Tibial nerve (tissue), 4 donors: ENCODE measurements around the gene OSER1. TPM values are rescaled to one million over a fixed set of nuclear protein-coding genes. Genes with fewer than 3 reads are reported as not detected.

Source experiments
- DNase-seq, 2 donors: peaks; one replicate each; pipeline ENCODE4 v3.0.0-alpha.2; 2019; ENCODE audit warnings: low spot score in 2 of 2
- H3K27ac ChIP-seq, 4 donors: fragments of 200-600 bp; sonication (generic) in 3 of 4; one replicate each; pipeline ENCODE4 v1.5.1; 2017 to 2019; ENCODE audit warnings: mild to moderate bottlenecking in 1 of 4
- H3K27me3 ChIP-seq, 2 donors: fragments of 200-600 bp; sonication (generic) in 1 of 2; one replicate each; pipeline versions ENCODE4 v1.5.1 to v1.6.0; 2017 to 2019
- H3K36me3 ChIP-seq, 3 donors: fragments of 200-600 bp; sonication (generic); one replicate each; pipeline ENCODE4 v1.5.1; 2018 to 2019
- H3K4me1 ChIP-seq, 4 donors: fragments of 200-600 bp; sonication (generic) in 3 of 4; one replicate each; pipeline ENCODE4 v1.5.1; 2017 to 2019
- H3K4me3 ChIP-seq, 4 donors: fragments of 200-600 bp; sonication (generic) in 3 of 4; one replicate each; pipeline ENCODE4 v1.5.1; 2017 to 2019; ENCODE audit warnings: mild to moderate bottlenecking in 1 of 4, moderate library complexity in 1 of 4
- H3K9me3 ChIP-seq, 4 donors: fragments of 200-600 bp; sonication (generic) in 3 of 4; one replicate each; pipeline ENCODE4 v1.5.1; 2017 to 2019
- EP300 ChIP-seq, 2 donors: sonication (generic); formaldehyde crosslinking; IDR thresholded peaks; one replicate each; pipeline ENCODE4 v1.6.1; 2017; ENCODE audit warnings: antibody characterized with exemption in 2 of 2, mild to moderate bottlenecking in 1 of 2
- POLR2A ChIP-seq, 2 donors: fragments of 450-650 bp; IDR thresholded peaks; one replicate each; pipeline ENCODE4 v1.6.1; 2017; ENCODE audit warnings: antibody characterized with exemption in 2 of 2, mild to moderate bottlenecking in 2 of 2, moderate library complexity in 2 of 2
- WGBS, 2 donors: methylation state at CpG; one replicate each; pipeline ENCODE4 v1.1.5; 2018; 5-methylcytosine and 5-hydroxymethylcytosine counted together
- total RNA-seq, 4 donors: library from RNA; depleted of rRNA; stranded (reverse); fragments of >200 nt; gene quantifications; one replicate each; pipeline ENCODE4 v1.1.0, GENCODE V29; 2016
- TF ChIP-seq, protein P1 (sequence below), 5 experiments: fragments of 200-600 bp in 3 of 5; fragments of 450-650 bp in 2 of 5; sonication (generic) in 3 of 5; IDR thresholded peaks; one replicate each; pipeline ENCODE4 v1.5.1; 2016 to 2019; ENCODE audit warnings: antibody characterized with exemption in 5 of 5, mild to moderate bottlenecking in 3 of 5, moderate library complexity in 2 of 5

OSER1 gene
- total RNA-seq, 4 donors from 2014 or later, result 31.2 to 47.9 (median 35.3) TPM

DNA sequence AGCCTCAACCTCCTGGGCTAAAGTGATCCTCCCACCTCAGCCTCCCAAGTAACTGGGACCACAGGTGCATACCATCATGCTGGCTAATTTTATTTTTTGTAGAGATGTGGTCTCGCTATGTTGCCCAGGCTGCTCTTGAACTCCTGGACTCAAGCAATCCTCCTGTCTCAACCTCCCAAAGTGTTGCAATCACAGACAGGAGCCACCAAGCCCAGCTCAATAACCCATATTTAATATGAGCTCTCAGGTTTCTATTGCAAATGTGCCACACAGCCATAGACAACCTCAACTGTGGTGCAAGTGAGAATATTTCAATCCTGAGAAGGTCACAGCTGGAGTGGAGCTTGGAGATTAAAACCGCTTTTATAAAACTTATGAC is 38.0 kb downstream of the OSER1 start:
- no peaks in the 10 kb centered on the region for H3K36me3 ChIP-seq
- H3K9me3 ChIP-seq, result no peaks in the 10 kb centered on the region
- no peak for DNase-seq
- H3K4me1 ChIP-seq, result no peaks in the 10 kb centered on the region
- H3K27me3 ChIP-seq, result peaks cover 0 to 2% of the 10 kb centered on the region in 2 donors
- H3K4me3 ChIP-seq, result no peak overlapping the region
- 89 to 93% methylated on average over 2 of the region's 2 CpGs for WGBS, 2 donors
- H3K27ac ChIP-seq, result no peak overlapping the region
- no peak for TF ChIP-seq POLR2A (IDR thresholded peaks at IDR 0.05)
- TF ChIP-seq, protein P1, sequence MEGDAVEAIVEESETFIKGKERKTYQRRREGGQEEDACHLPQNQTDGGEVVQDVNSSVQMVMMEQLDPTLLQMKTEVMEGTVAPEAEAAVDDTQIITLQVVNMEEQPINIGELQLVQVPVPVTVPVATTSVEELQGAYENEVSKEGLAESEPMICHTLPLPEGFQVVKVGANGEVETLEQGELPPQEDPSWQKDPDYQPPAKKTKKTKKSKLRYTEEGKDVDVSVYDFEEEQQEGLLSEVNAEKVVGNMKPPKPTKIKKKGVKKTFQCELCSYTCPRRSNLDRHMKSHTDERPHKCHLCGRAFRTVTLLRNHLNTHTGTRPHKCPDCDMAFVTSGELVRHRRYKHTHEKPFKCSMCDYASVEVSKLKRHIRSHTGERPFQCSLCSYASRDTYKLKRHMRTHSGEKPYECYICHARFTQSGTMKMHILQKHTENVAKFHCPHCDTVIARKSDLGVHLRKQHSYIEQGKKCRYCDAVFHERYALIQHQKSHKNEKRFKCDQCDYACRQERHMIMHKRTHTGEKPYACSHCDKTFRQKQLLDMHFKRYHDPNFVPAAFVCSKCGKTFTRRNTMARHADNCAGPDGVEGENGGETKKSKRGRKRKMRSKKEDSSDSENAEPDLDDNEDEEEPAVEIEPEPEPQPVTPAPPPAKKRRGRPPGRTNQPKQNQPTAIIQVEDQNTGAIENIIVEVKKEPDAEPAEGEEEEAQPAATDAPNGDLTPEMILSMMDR (IDR thresholded peaks at IDR 0.05), result no peak
- no peak for TF ChIP-seq EP300 (IDR thresholded peaks at IDR 0.05)

DNA sequence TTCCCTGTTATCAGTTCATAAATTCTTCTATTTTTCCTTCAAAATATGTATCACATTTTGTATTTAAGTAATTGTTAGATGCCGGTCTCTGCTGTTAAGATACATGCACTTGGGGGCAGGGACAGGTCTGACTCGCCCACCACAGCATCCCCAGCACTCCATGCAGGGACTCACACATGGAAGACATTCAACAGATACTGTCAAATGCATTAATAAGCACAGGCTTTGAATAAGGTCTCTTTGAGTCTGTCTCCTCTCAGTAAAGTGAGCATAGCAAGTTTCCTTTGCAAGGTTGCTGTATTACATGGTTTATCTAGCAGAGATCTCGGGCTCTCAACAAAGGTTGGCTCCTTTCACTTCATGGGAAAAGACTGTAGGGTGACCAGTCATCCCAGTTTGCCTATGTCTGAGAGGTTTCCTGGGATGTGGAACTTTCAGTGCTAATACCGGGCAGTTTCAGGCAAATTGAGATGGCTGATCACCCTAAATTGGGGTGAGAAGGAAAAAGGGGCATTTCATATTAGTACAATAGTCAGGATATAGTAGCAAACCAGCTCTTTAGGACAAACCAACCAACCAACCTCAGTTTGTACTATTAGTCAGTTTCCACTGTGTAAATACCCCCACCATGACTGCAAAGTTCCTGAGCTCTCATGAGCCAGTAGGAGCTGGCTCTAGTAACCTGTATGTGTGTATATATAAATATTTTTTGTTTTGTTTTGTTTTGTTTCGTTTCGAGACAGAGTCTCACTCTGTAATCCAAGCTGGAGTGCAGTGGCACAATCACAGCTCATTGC is 38.6 kb downstream of the OSER1 start:
- 62 to 63% methylated on average over 6 of the region's 6 CpGs for WGBS, 2 donors
- H3K9me3 ChIP-seq, result no peaks in the 10 kb centered on the region
- no peaks in the 10 kb centered on the region for H3K36me3 ChIP-seq
- peaks cover 0 to 4% of the 10 kb centered on the region in 2 donors for H3K27me3 ChIP-seq
- H3K27ac ChIP-seq, result no peak overlapping the region
- TF ChIP-seq, protein P1 (IDR thresholded peaks at IDR 0.05), result no peak
- TF ChIP-seq EP300 (IDR thresholded peaks at IDR 0.05) (no peak), POLR2A (IDR thresholded peaks at IDR 0.05) (no peak)
- H3K4me3 ChIP-seq, result no peak overlapping the region
- no peak for DNase-seq
- H3K4me1 ChIP-seq, result no peaks in the 10 kb centered on the region

DNA sequence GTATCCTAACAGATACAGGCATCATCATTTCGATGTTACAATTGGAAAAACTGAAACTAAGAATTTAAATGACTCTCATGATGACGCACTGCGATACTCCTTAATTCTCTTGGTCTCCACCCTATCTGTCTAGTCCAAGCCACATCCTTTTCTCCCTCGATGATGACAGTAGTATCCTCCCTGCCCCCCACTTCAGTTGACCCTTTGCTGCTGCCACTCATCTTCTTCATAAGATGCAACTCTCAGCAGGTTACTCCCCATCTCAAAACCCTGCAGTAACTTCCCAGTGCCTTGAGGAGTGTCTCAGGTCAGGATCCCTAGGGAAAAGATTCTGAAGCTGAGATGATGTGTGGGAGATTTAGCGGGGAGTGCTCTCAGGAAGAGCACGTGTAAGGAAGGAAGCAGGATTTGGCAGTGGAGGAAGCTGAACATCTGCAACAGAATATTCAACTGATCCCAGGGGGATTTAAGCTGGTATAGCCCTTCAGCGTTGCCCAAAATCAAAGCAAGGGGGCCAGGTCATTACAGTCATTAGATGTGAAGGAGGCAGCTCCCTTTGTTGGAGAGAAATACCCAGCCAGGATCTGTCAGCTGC is 39.7 kb downstream of the OSER1 start:
- Histone ChIP-seq H3K36me3 (no peaks in the 10 kb centered on the region), H3K27me3 (peaks cover 0 to 4% of the 10 kb centered on the region in 2 donors), H3K4me1 (no peaks in the 10 kb centered on the region), H3K9me3 (no peaks in the 10 kb centered on the region), H3K27ac (no peak overlapping the region), H3K4me3 (no peak overlapping the region)
- DNase-seq, result no peak
- TF ChIP-seq EP300 (IDR thresholded peaks at IDR 0.05) (no peak), POLR2A (IDR thresholded peaks at IDR 0.05) (no peak)
- TF ChIP-seq, protein P1 (IDR thresholded peaks at IDR 0.05), result no peak
- WGBS, 2 donors, result 52 to 53% methylated on average over 7 of the region's 7 CpGs

- Histone ChIP-seq H3K4me3 (no peak overlapping the region), H3K27me3 (peaks cover 0 to 4% of the 10 kb centered on the region in 2 donors), H3K9me3 (no peaks in the 10 kb centered on the region), H3K4me1 (no peaks in the 10 kb centered on the region), H3K27ac (no peak overlapping the region), H3K36me3 (no peaks in the 10 kb centered on the region)
- WGBS, 2 donors, result 81% methylated on average over 3 of the region's 3 CpGs
- DNase-seq, result no peak
- TF ChIP-seq, protein P1 (IDR thresholded peaks at IDR 0.05), result no peak
- TF ChIP-seq EP300 (IDR thresholded peaks at IDR 0.05), result no peak
- TF ChIP-seq POLR2A (IDR thresholded peaks at IDR 0.05), result no peak
Measured at GRCh38 chr20:44167736-44168135, 42.8 kb downstream of the OSER1 start.

GRCh38 chr20:44166477-44166876 is 44.1 kb downstream of the OSER1 start:
- H3K36me3 ChIP-seq, result no peaks in the 10 kb centered on the region
- no peaks in the 10 kb centered on the region for H3K9me3 ChIP-seq
- TF ChIP-seq EP300 (IDR thresholded peaks at IDR 0.05) (no peak), POLR2A (IDR thresholded peaks at IDR 0.05) (no peak)
- TF ChIP-seq, protein P1 (IDR thresholded peaks at IDR 0.05), result no peak
- peaks cover 0 to 4% of the 10 kb centered on the region in 2 donors for H3K27me3 ChIP-seq
- H3K4me1 ChIP-seq, result no peaks in the 10 kb centered on the region
- no peak overlapping the region for H3K27ac ChIP-seq
- no peak overlapping the region for H3K4me3 ChIP-seq
- WGBS, 2 donors, result 28 to 32% methylated on average over 4 of the region's 4 CpGs
- DNase-seq, result no peak
